ENCODE results near the gene TCF7L1.
"Not testable (repeated sequence)": the region's sequence is repeated elsewhere in the genome, so short reads cannot be mapped to it uniquely, and the experiment has no call there.

TCF7L1 gene

DNA sequence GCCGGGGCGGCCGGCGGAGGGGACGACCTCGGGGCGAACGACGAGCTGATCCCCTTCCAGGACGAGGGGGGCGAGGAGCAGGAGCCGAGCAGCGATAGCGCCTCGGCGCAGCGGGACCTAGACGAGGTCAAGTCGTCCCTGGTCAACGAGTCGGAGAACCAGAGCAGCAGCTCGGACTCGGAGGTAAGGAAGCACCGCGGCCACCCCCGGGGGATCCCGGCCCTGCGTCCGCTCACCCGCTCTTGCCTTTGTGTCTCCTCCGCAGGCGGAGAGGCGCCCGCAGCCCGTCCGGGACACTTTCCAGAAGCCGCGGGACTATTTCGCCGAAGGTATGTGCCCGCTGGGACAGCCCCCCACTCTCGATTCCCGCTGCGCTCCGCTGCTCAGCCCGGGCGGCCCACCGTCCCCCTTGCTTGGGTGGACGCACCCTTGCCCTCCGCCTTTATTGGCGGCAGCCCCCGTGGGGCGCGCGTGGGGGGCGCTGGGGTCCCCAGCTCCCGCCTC is 611 bp downstream of the TCF7L1 start:
- DNase-seq: no peak

DNA sequence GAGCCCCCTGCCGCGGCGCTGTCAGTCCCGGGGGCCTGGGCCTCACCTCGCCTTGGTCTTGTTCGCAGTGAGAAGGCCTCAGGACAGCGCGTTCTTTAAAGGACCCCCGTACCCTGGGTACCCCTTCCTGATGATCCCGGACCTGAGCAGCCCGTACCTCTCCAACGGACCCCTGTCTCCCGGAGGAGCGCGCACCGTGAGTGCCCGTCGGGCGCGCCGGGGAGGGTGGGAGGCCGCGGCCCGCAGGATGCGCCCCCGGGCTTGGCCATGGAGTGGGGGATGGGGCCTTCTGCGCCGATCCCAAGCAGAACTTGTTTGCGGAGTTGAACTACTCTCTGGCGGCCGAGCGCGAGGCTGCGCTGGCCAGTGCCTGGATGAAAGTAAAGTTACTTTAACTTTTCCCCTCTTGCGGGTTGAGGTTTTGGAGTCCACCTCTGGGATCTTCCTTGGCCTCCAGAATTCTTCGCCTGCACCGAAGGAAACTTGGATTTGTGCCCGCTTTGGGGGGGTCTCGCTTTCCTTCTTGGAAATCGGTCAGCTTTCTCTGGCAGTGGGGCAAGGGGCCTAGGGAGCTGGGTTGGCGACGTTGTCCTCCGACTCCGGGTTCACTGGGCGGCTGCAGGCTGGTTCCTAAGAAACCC is 1.2 kb downstream of the TCF7L1 start:
- no peak for DNase-seq

GRCh38 chr2:85134896-85135659 is 1.9 kb downstream of the TCF7L1 start:
- no peak for DNase-seq

DNA sequence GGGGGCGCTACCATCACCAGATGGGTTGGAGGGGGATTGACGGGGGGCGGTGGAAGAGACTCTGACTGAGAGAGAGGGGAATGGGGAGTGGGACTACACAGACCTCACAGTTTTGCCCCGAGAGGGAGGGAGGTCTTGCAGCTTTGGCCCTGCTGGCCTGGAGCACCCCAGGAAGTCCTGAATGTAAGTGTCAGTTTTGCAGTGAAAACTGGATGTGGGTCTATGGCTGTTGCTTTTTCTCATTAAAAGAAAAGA is 2.4 kb downstream of the TCF7L1 start:
- DNase-seq: no peak

GRCh38 chr2:85137156-85137555 is 4.0 kb downstream of the TCF7L1 start:
- DNase-seq: no peak

- no peak for DNase-seq
Measured at GRCh38 chr2:85143463-85144082, 10.4 kb downstream of the TCF7L1 start.

GRCh38 chr2:85145116-85145820 is 12.1 kb downstream of the TCF7L1 start:
- no peak for DNase-seq

GRCh38 chr2:85148190-85148589 is 15.0 kb downstream of the TCF7L1 start:
- no peak for DNase-seq

- DNase-seq: no peak
Measured at GRCh38 chr2:85151026-85151425, 17.8 kb downstream of the TCF7L1 start.

- DNase-seq: no peak
Measured at GRCh38 chr2:85152895-85153294, 19.7 kb downstream of the TCF7L1 start.

- DNase-seq: no peak
Measured at GRCh38 chr2:85154048-85154753, 21.0 kb downstream of the TCF7L1 start.

GRCh38 chr2:85155082-85155481 is 21.9 kb downstream of the TCF7L1 start:
- DNase-seq: not testable (repeated sequence)

DNA sequence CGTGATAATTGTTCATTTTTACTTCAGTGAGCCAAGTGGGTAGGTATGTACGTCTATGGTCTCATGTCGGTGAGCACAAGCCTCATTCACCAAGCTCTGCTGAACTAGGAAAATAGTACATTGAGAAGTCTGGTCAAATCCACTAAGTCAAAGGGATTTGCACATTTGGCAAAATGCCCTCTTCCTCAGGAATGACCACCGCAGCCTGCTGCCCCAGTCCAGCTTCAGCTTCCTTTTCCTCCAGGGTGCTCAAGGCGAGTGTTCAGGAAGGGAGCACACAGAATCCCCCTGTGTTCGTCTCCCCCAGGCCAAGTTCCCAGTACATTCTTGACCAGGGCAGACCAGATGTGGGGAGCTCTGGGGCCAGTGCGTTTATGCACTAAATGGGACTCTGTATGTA is 23.0 kb downstream of the TCF7L1 start:
- DNase-seq: no peak

GRCh38 chr2:85156619-85157018 is 23.4 kb downstream of the TCF7L1 start:
- no peak for DNase-seq

DNA sequence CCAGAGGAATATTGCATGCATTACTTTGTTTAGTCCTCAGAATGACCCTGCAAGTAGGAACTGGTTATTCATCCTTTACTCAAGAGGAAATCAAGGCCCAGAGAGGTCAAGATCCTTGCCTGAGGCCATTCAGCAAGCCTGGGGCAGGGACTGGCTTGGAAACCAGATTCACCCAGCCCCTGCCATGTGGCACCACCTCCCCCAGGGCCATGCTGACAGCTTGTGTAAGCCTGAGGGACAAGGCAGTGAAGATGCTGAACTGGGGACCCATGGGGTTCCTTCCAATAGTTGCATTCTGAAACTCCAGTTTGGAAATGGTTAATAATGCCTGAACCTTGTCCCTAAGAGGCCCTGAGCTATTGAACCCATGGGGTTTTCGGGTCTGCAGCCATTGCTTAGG is 24.2 kb downstream of the TCF7L1 start:
- DNase-seq: no peak

- DNase-seq: no peak
Measured at GRCh38 chr2:85158559-85159273, 25.5 kb downstream of the TCF7L1 start.

- no peak for DNase-seq
Measured at GRCh38 chr2:85159589-85159988, 26.4 kb downstream of the TCF7L1 start.

GRCh38 chr2:85160966-85161960 is 28.1 kb downstream of the TCF7L1 start:
- no peak for DNase-seq

DNA sequence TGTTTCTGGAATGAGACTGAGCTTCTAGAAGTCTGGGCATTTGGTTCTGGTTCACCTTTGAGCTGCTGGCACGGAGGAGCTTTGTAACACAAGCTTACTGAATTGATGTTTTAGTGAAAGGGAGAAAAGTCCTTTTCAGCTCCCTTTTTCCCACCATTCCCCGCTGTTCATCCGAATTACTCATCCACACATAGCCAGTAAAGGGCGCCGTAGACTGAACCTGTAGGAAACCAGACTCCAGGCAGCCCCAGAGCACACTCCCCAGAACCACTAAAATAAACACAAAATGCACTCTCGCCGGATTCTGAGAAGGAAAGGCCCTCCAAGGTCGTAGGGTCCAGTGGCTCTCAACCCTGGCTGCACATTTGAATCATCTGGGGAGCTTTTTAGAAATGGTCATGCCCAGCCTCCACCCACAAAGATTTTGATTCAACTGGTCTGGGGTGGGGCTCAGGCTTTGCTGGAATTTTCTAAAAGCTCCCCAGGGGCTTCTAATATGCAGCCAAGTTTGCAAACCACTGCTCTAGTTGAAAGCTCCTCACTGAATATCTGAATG is 29.6 kb downstream of the TCF7L1 start:
- no peak for DNase-seq

GRCh38 chr2:85163675-85164074 is 30.5 kb downstream of the TCF7L1 start:
- no peak for DNase-seq

DNA sequence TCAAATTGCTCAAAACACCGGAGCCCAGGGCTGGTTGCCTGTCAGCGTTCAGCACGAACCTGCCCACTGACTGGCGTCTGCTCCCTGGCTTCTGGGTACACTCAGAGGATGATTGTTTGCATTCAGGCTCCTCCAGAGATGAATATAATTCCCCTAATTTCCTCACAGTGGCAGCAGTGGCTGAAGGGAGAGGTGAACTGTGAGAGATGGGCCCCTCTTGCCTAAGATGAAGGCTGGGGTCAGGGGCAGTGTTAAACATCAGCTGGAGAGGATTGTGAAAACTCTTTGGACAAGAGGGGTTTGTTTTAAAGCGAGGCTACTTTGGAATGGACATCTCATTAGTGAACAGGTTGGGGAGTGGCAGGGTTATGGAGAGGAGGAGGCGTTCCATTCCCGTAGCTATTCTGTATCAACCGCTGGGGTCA is 31.0 kb downstream of the TCF7L1 start:
- DNase-seq: no peak

Measured in DMS153 (cell line).